ENCODE data around the gene TEAD2.
A peak's percentile ranks its signal among the peaks of the same experiment; 100 is the strongest.

TEAD2 gene

GRCh38 chr19:49403404-49404187, 41.4 kb upstream of the TEAD2 start:
- TF ChIP-seq, protein P1, sequence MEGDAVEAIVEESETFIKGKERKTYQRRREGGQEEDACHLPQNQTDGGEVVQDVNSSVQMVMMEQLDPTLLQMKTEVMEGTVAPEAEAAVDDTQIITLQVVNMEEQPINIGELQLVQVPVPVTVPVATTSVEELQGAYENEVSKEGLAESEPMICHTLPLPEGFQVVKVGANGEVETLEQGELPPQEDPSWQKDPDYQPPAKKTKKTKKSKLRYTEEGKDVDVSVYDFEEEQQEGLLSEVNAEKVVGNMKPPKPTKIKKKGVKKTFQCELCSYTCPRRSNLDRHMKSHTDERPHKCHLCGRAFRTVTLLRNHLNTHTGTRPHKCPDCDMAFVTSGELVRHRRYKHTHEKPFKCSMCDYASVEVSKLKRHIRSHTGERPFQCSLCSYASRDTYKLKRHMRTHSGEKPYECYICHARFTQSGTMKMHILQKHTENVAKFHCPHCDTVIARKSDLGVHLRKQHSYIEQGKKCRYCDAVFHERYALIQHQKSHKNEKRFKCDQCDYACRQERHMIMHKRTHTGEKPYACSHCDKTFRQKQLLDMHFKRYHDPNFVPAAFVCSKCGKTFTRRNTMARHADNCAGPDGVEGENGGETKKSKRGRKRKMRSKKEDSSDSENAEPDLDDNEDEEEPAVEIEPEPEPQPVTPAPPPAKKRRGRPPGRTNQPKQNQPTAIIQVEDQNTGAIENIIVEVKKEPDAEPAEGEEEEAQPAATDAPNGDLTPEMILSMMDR (IDR thresholded peaks at IDR 0.05), result no peak
- TF ChIP-seq ZFX (IDR thresholded peaks at IDR 0.05; ENCODE audit: borderline replicate concordance), result no peak

DNA sequence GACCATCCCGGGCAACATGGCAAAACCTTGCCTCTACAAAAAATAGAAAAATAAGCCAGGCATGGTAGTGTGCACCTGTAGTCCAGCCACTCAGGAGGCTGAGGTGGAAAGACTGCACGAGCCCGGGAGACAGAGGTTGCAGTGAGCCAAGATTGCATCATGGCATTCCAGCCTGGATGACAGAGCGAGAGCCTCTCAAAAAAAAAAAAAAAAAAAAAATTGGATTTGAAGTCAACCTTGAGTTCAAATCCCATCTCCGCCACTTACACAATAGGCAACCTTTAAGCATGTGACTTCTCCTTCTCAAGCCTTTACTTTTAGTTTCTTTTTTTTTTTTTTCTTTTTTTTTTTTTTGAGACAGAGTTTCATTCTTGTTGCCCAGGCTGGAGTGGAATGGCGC, 37.8 kb upstream of the TEAD2 start:
- H3K27ac ChIP-seq, result no peak overlapping the region
- TF ChIP-seq ZFX (IDR thresholded peaks at IDR 0.05; ENCODE audit: borderline replicate concordance), result no peak
- TF ChIP-seq, protein P1 (IDR thresholded peaks at IDR 0.05), result no peak

More at GRCh38 chr19:49403404-49404187, 41.4 kb upstream of the TEAD2 start:
- peak overlapping the region; percentile 64 for H3K27ac ChIP-seq

DNA sequence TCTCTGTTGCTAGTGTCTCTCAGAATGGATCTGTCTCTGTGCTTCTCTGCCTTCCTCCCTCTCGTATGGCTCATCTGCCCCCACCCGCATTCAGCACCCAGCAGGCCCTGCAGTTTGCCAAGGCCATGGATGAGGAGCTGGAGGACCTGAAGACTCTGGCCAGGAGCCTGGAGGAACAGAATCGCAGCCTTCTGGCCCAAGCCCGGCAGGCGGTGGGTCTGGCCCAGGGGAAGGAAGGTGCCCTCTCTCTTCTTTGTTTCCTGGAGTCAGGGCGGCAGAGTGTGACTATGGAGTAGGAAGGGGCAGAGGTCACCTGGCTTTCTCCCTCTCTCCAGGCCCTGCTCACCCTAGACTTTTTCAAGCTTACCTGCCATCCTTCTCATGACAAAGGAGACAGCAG, 36.7 kb upstream of the TEAD2 start:
- TF ChIP-seq ZFX (IDR thresholded peaks at IDR 0.05; ENCODE audit: borderline replicate concordance), result no peak
- TF ChIP-seq, protein P1 (IDR thresholded peaks at IDR 0.05), result no peak
- no peak overlapping the region for H3K27ac ChIP-seq

DNA sequence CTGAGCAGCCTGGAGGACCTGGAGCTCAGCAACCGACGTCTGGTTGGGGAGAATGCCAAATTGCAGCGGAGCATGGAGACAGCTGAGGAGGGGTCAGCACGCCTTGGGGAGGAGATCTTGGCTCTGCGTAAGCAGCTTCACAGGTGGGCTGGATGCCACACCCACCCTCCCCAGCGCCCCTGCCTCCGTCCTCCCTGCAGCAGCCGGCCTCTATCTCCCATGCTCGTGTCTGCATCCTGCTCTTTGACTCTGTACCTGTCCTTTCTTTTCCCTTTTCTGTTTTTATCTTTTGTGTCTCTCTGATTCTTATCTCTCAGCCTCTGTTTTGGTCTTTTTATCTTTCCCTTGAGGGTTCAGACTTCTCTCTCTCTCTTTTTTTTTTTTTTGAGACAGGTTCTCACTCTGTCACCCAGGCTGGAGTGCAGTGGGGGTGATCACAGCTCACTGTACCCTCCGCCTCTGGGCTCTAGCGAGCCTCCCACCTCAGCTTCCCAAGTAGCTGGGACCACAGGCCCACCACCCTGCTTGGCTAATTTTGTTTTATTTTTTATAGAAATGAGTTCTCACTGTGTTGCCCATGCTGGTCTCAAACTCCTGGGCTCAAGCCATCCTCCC, 35.9 kb upstream of the TEAD2 start:
- no peak overlapping the region for H3K27ac ChIP-seq
- TF ChIP-seq ZFX (IDR thresholded peaks at IDR 0.05; ENCODE audit: borderline replicate concordance), result no peak
- TF ChIP-seq, protein P1 (IDR thresholded peaks at IDR 0.05), result no peak

- H3K27ac ChIP-seq, result no peak overlapping the region
- TF ChIP-seq ZFX (IDR thresholded peaks at IDR 0.05; ENCODE audit: borderline replicate concordance), result no peak
- TF ChIP-seq, protein P1 (IDR thresholded peaks at IDR 0.05), result no peak
These were observed 34.7 kb upstream of the TEAD2 start for GRCh38 chr19:49396738-49397505.

- H3K27ac ChIP-seq, result no peak overlapping the region
- TF ChIP-seq, protein P1 (IDR thresholded peaks at IDR 0.05), result no peak
These were observed 33.6 kb upstream of the TEAD2 start for GRCh38 chr19:49395581-49396407.
